CD14-positive monocyte (primary cell): Measurements from ENCODE around the gene UPK3BL2. TPM values are rescaled to one million over a fixed set of nuclear protein-coding genes. Genes with fewer than 3 reads are reported as not detected.
"Not testable (repeated sequence)": the region's sequence is repeated elsewhere in the genome, so short reads cannot be mapped to it uniquely, and the experiment has no call there.

ENCODE experiments used
- DNase-seq, 3 donors: peaks; one replicate each; pipeline ENCODE4 v3.0.0-alpha.2; 2011 to 2022
- H2AFZ ChIP-seq: 2 replicates; pipeline ENCODE4 v1.6.0; 2012; ENCODE audit warnings: mild to moderate bottlenecking, low read depth, low read length, inconsistent platforms; ENCODE audit not compliant: insufficient read depth, poor library complexity, severe bottlenecking
- H3K27ac ChIP-seq, 2 donors: 1 replicate in 1 of 2; 2 replicates in 1 of 2; pipeline ENCODE4 v1.5.1; 2012 to 2013; ENCODE audit warnings: low read length in 2 of 2, control low read depth in 1 of 2, inconsistent platforms in 1 of 2, low read depth in 1 of 2, mild to moderate bottlenecking in 1 of 2
- H3K27me3 ChIP-seq, 2 donors: one replicate each; pipeline versions ENCODE4 v1.6.0 to v1.6.1; 2011 to 2013; ENCODE audit warnings: low read length in 2 of 2; ENCODE audit not compliant: control insufficient read depth in 2 of 2, insufficient read depth in 2 of 2
- H3K36me3 ChIP-seq, 2 donors: replicated peaks in 1 of 2; 1 replicate in 1 of 2; 2 replicates in 1 of 2; pipeline versions ENCODE4 v1.5.1 to v1.6.1; 2012 to 2013; ENCODE audit warnings: low read length in 2 of 2, control low read depth in 1 of 2, inconsistent platforms in 1 of 2, mild to moderate bottlenecking in 1 of 2; ENCODE audit not compliant: insufficient read depth in 2 of 2, control insufficient read depth in 1 of 2
- H3K4me1 ChIP-seq, 2 donors: 1 replicate in 1 of 2; 2 replicates in 1 of 2; pipeline versions ENCODE4 v1.5.1 to v1.6.1; 2012 to 2013; ENCODE audit warnings: low read length in 2 of 2, control low read depth in 1 of 2, inconsistent platforms in 1 of 2, mild to moderate bottlenecking in 1 of 2, moderate library complexity in 1 of 2; ENCODE audit not compliant: insufficient read depth in 2 of 2, control insufficient read depth in 1 of 2
- H3K4me2 ChIP-seq: replicated peaks from 2 replicates; pipeline ENCODE3; 2012; ENCODE audit warnings: low read length, moderate library complexity, mild to moderate bottlenecking; ENCODE audit not compliant: poor library complexity, severe bottlenecking; ENCODE audit errors: extremely low read depth
- H3K4me3 ChIP-seq, 3 experiments: fragments of 200-600 bp in 1 of 3; sonication (generic) in 1 of 3; replicated peaks in 1 of 3; 1 replicate in 2 of 3; 2 replicates in 1 of 3; pipeline ENCODE4 v1.5.1; 2011 to 2013; ENCODE audit warnings: low read length in 3 of 3, mild to moderate bottlenecking in 3 of 3, control low read depth in 2 of 3, low read depth in 2 of 3, inconsistent platforms in 1 of 3, moderate library complexity in 1 of 3
- H3K79me2 ChIP-seq: 2 replicates; pipeline ENCODE4 v1.6.0; 2012; ENCODE audit warnings: mild to moderate bottlenecking, control low read depth, inconsistent platforms, low read length, moderate library complexity; ENCODE audit not compliant: insufficient read depth
- H3K9ac ChIP-seq: 2 replicates; pipeline ENCODE4 v1.6.0; 2017; ENCODE audit warnings: low read length, mild to moderate bottlenecking; ENCODE audit not compliant: insufficient read depth, poor library complexity, severe bottlenecking
- H3K9me3 ChIP-seq, 2 donors: replicated peaks in 1 of 2; 1 replicate in 1 of 2; 2 replicates in 1 of 2; pipeline versions ENCODE4 v1.5.1 to v1.6.1; 2012 to 2013; ENCODE audit warnings: low read length in 2 of 2, control low read depth in 1 of 2; ENCODE audit not compliant: control insufficient read depth in 1 of 2, insufficient read depth in 1 of 2
- H4K20me1 ChIP-seq: 2 replicates; pipeline ENCODE4 v1.6.0; 2012; ENCODE audit warnings: mild to moderate bottlenecking, low read length, control low read depth, moderate library complexity; ENCODE audit not compliant: insufficient read depth
- H3K27ac Mint-ChIP-seq, 7 donors: one replicate each; pipeline ENCODE4 v1.8.0; 2020; ENCODE audit warnings: mild to moderate bottlenecking in 7 of 7, mixed read lengths in 7 of 7, moderate library complexity in 6 of 7, inconsistent platforms in 2 of 7
- H3K27me3 Mint-ChIP-seq, 3 donors: one replicate each; pipeline ENCODE4 v1.8.0; 2021 to 2022; ENCODE audit warnings: low read depth in 3 of 3, mild to moderate bottlenecking in 3 of 3, mixed read lengths in 3 of 3, moderate library complexity in 3 of 3, inconsistent platforms in 1 of 3
- H3K36me3 Mint-ChIP-seq, 2 donors: one replicate each; pipeline ENCODE4 v1.8.0; 2020; ENCODE audit warnings: mixed read lengths in 2 of 2, inconsistent platforms in 1 of 2, mild to moderate bottlenecking in 1 of 2
- H3K4me1 Mint-ChIP-seq: one replicate; pipeline ENCODE4 v1.8.0; 2020; ENCODE audit warnings: mild to moderate bottlenecking, mixed read lengths
- H3K4me3 Mint-ChIP-seq, 2 donors: one replicate each; pipeline ENCODE4 v1.8.0; 2020; ENCODE audit warnings: mild to moderate bottlenecking in 2 of 2, mixed read lengths in 2 of 2, moderate library complexity in 1 of 2
- H3K9me3 Mint-ChIP-seq, 7 donors: one replicate each; pipeline ENCODE4 v1.8.0; 2020 to 2022; ENCODE audit warnings: mixed read lengths in 7 of 7, mild to moderate bottlenecking in 6 of 7, moderate library complexity in 6 of 7, inconsistent platforms in 2 of 7
- WGBS: methylation state at CpG from one replicate; pipeline ENCODE4 v1.1.5; 2013; ENCODE audit warnings: missing lambda C conversion rate; ENCODE audit not compliant: insufficient coverage; 5-methylcytosine and 5-hydroxymethylcytosine counted together
- intact Hi-C, 2 donors: fragments of 100-400 bp; cut with micrococcal nuclease; formaldehyde crosslinking; loops; one replicate each; pipeline versions ENCODE4 v1.15.0 to v1.15.1; 2023
- polyA minus RNA-seq: library from RNA; depleted of rRNA, polyadenylated mRNA; stranded (reverse); fragments of >200 nt; gene quantifications from 2 replicates; pipeline ENCODE4 v1.2.3, GENCODE V29; 2012
- polyA plus RNA-seq, 3 donors: library from polyadenylated mRNA; depleted of rRNA in 1 of 3; unstranded in 2 of 3; stranded (reverse) in 1 of 3; fragments of 300-500 nt in 2 of 3; fragments of >200 nt in 1 of 3; fragmentation: Illumina TruSeq in 2 of 3; gene quantifications; 1 replicate in 2 of 3; 2 replicates in 1 of 3; pipeline ENCODE4 v1.2.3, GENCODE V29; 2012 to 2021
- total RNA-seq, 12 experiments: library from RNA in 1 of 12; stranded (reverse) in 1 of 12; fragments of 120-200 nt in 1 of 12; gene quantifications; one replicate each; pipeline ENCODE4 v1.2.4 and lab custom pipeline; 2013 to 2026; ENCODE audit warnings: mixed read lengths in 6 of 12, inconsistent platforms in 1 of 12

Gene UPK3BL2
- total RNA-seq (2013), result 8.1 TPM
- polyA plus RNA-seq (10 to 100 TPM in 1 of 3 donors, under 1 TPM in 2; 0.30 to 94.8 (median 0.39) TPM), polyA minus RNA-seq (2.9 and 3.2 TPM in 2 replicates), total RNA-seq (lab: John Stamatoyannopoulos, UW) (0 reads per million in 11 experiments)

DNA sequence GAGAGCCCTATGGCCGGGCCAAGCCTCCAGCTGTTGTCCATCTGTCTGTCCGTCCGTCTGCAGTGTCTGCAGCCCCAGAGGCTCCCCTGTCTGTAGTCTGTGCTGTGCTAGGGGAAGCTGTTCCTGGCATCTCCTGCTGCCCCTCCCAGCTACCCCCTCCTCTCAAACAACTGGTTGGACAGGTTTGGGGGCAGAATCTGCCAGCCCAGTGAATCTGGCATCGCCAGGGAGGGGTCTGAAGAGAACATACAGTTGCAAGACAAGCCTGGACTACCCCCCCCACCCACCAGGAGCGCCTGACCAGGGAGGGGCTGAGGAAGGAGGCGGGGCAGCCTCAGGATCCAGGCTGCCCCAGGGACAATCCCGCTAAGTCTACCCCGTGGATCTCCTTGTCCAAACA is at the start of gene UPK3BL2:
Gene UPK3BL2 (minus strand): TSS at position 101 of the 400 bp plus-strand sequence. CDS start 60 bp downstream, at position 41.
- H3K27me3 ChIP-seq, H3K27ac Mint-ChIP-seq, H3K4me2 ChIP-seq, intact Hi-C loops, H3K36me3 ChIP-seq, H3K27me3 Mint-ChIP-seq, H3K9me3 ChIP-seq, H3K4me3 Mint-ChIP-seq, H3K27ac ChIP-seq, H3K4me1 Mint-ChIP-seq, H3K4me3 ChIP-seq, H3K4me1 ChIP-seq, H3K79me2 ChIP-seq, H3K9me3 Mint-ChIP-seq, H2AFZ ChIP-seq, H4K20me1 ChIP-seq, H3K36me3 Mint-ChIP-seq, H3K9ac ChIP-seq, DNase-seq: not testable (repeated sequence)
- no CpG with 5 or more reads among the region's 8 CpGs for WGBS

GRCh38 chr7:102592477-102593019 is 49.1 kb upstream of the UPK3BL2 start:
- H3K27ac ChIP-seq, H3K36me3 Mint-ChIP-seq, H4K20me1 ChIP-seq, H3K9me3 Mint-ChIP-seq, H3K4me3 Mint-ChIP-seq, H2AFZ ChIP-seq, H3K9ac ChIP-seq, H3K27ac Mint-ChIP-seq, H3K9me3 ChIP-seq, H3K4me2 ChIP-seq, H3K79me2 ChIP-seq, intact Hi-C loops, H3K4me3 ChIP-seq, H3K4me1 ChIP-seq, H3K27me3 ChIP-seq, H3K4me1 Mint-ChIP-seq, H3K27me3 Mint-ChIP-seq, H3K36me3 ChIP-seq, DNase-seq: not testable (repeated sequence)
- WGBS, result 38% methylated on average over 3 of the region's 26 CpGs

GRCh38 chr7:102589857-102590256 is 46.4 kb upstream of the UPK3BL2 start:
- H4K20me1 ChIP-seq, H3K9me3 ChIP-seq, H3K9me3 Mint-ChIP-seq, H3K36me3 Mint-ChIP-seq, H3K4me3 Mint-ChIP-seq, H3K27me3 ChIP-seq, H3K27ac Mint-ChIP-seq, H3K27ac ChIP-seq, H3K36me3 ChIP-seq, H3K4me1 Mint-ChIP-seq, H3K4me1 ChIP-seq, H3K79me2 ChIP-seq, DNase-seq, H3K4me2 ChIP-seq, H2AFZ ChIP-seq, intact Hi-C loops, H3K27me3 Mint-ChIP-seq, H3K4me3 ChIP-seq, H3K9ac ChIP-seq: not testable (repeated sequence)
- no CpG with 5 or more reads among the region's 9 CpGs for WGBS

- WGBS, result no CpG with 5 or more reads among the region's 5 CpGs
- H4K20me1 ChIP-seq, H3K9me3 ChIP-seq, H3K4me2 ChIP-seq, H3K79me2 ChIP-seq, H3K4me1 Mint-ChIP-seq, H3K4me3 Mint-ChIP-seq, H3K4me3 ChIP-seq, intact Hi-C loops, H3K27me3 Mint-ChIP-seq, H3K9me3 Mint-ChIP-seq, H3K27ac Mint-ChIP-seq, H3K36me3 ChIP-seq, H3K4me1 ChIP-seq, H3K9ac ChIP-seq, H3K27ac ChIP-seq, H3K36me3 Mint-ChIP-seq, H3K27me3 ChIP-seq, H2AFZ ChIP-seq, DNase-seq: not testable (repeated sequence)
Observed at GRCh38 chr7:102583495-102583894, 40.0 kb upstream of the UPK3BL2 start.
